K562 (cell line): ENCODE measurements around the gene RAB31. TPM values are rescaled to one million over a fixed set of nuclear protein-coding genes. Genes with fewer than 3 reads are reported as not detected.

Experiments used
- ATF6 ChIP-seq: sonication (generic); formaldehyde crosslinking; IDR thresholded peaks from 2 replicates; pipeline ENCODE4 v1.4.0; 2020; ENCODE audit warnings: mild to moderate bottlenecking, missing genetic modification reagents
- CBX1 ChIP-seq: sonication (generic); IDR thresholded peaks from 2 replicates; pipeline ENCODE4 v1.6.1; 2016; ENCODE audit warnings: antibody characterized with exemption, low read depth, mild to moderate bottlenecking
- FOXA1 ChIP-seq: fragments of 450-650 bp; IDR thresholded peaks from 2 replicates; pipeline ENCODE4 v1.6.1; 2016; ENCODE audit warnings: mild to moderate bottlenecking, borderline replicate concordance
- HDAC8 ChIP-seq: fragments of 450-650 bp; IDR thresholded peaks from 2 replicates; pipeline ENCODE4 v1.6.1; 2016; ENCODE audit warnings: mild to moderate bottlenecking, missing genetic modification characterization, moderate library complexity, missing compliant biosample characterization
- HDGF ChIP-seq: fragments of 450-650 bp; IDR thresholded peaks from 2 replicates; pipeline ENCODE4 v1.6.1; 2016
- KLF10 ChIP-seq: fragments of 250-450 bp; sonication (Bioruptor Pico); IDR thresholded peaks from 2 replicates; pipeline ENCODE4 v1.6.1; 2021; ENCODE audit warnings: matching md5 sums
- MAZ ChIP-seq, 2 experiments: fragments of 450-650 bp in 1 of 2; sonication (generic) in 1 of 2; formaldehyde crosslinking; IDR thresholded peaks in 1 of 2; conservative IDR thresholded peaks in 1 of 2; 2 replicates each; pipeline versions ENCODE4 v1.4.0 to v1.5.0; 2020; ENCODE audit warnings: mild to moderate bottlenecking in 1 of 2, missing genetic modification reagents in 1 of 2
- NFIC ChIP-seq: fragments of 450-650 bp; IDR thresholded peaks from 2 replicates; pipeline ENCODE4 v1.6.1; 2017; ENCODE audit warnings: mild to moderate bottlenecking, inconsistent platforms
- NR4A1 ChIP-seq, 2 experiments: fragments of 250-450 bp in 1 of 2; fragments of 450-650 bp in 1 of 2; sonication (Bioruptor Pico) in 1 of 2; IDR thresholded peaks; 2 replicates each; pipeline versions ENCODE4 v1.4.0 to v1.6.1; 2016 to 2020; ENCODE audit warnings: mild to moderate bottlenecking in 2 of 2, missing compliant biosample characterization in 1 of 2, missing genetic modification characterization in 1 of 2, moderate library complexity in 1 of 2
- POLR2G ChIP-seq: fragments of 200-400 bp; formaldehyde crosslinking; IDR thresholded peaks from 2 replicates; pipeline ENCODE4 v1.6.1; 2017; ENCODE audit warnings: low read depth, mild to moderate bottlenecking, antibody characterized with exemption, low read length, moderate library complexity
- PRMT5 ChIP-seq: sonication (generic); formaldehyde crosslinking; IDR thresholded peaks from 2 replicates; pipeline ENCODE4 v1.5.0; 2020; ENCODE audit warnings: missing genetic modification reagents
- RAD21 ChIP-seq, 2 experiments: fragments of 250-450 bp in 1 of 2; fragments of 450-650 bp in 1 of 2; sonication (Bioruptor Pico) in 1 of 2; formaldehyde crosslinking in 1 of 2; IDR thresholded peaks in 1 of 2; conservative IDR thresholded peaks in 1 of 2; 2 replicates each; pipeline versions ENCODE4 v1.4.0 to v1.8.0; 2020 to 2022; ENCODE audit warnings: mild to moderate bottlenecking in 2 of 2, moderate library complexity in 1 of 2
- RAD51 ChIP-seq: fragments of 450-650 bp; IDR thresholded peaks from 2 replicates; pipeline ENCODE4 v1.7.1; 2016; ENCODE audit warnings: low read depth, mild to moderate bottlenecking, borderline replicate concordance
- RB1 ChIP-seq: fragments of 450-650 bp; IDR thresholded peaks from 2 replicates; pipeline ENCODE4 v1.6.1; 2017; ENCODE audit warnings: low read depth, mild to moderate bottlenecking
- RBM22 ChIP-seq: fragments of 200-400 bp; formaldehyde crosslinking; IDR thresholded peaks from 2 replicates; pipeline ENCODE4 v1.6.1; 2018; ENCODE audit warnings: low read length, low read depth; ENCODE audit not compliant: poor library complexity, severe bottlenecking
- RCOR1 ChIP-seq, 2 experiments: IDR thresholded peaks; 2 replicates each; pipeline ENCODE4 v1.6.1; 2012; ENCODE audit warnings: low read depth in 2 of 2, low read length in 2 of 2, borderline replicate concordance in 1 of 2, improper control_type of control experiment in 1 of 2
- RUNX1 ChIP-seq: sonication (generic); IDR thresholded peaks from 2 replicates; pipeline ENCODE4 v1.6.1; 2016; ENCODE audit warnings: antibody characterized with exemption, low read depth
- SNIP1 ChIP-seq: fragments of 450-650 bp; IDR thresholded peaks from 2 replicates; pipeline ENCODE4 v1.7.1; 2017; ENCODE audit warnings: low read depth, mild to moderate bottlenecking
- THAP12 ChIP-seq: fragments of 250-450 bp; sonication (Bioruptor Pico); IDR thresholded peaks from 2 replicates; pipeline ENCODE4 v1.9.0; 2021; ENCODE audit warnings: mild to moderate bottlenecking, inconsistent platforms
- XRCC4 ChIP-seq: IDR thresholded peaks from one replicate; pipeline ENCODE4 v1.6.1; 2011; ENCODE audit not compliant: insufficient read depth, insufficient read length; ENCODE audit errors: extremely low read depth
- ZFP30 ChIP-seq: fragments of 250-450 bp; sonication (Bioruptor Pico); IDR thresholded peaks from 2 replicates; pipeline ENCODE4 v1.8.0; 2022; ENCODE audit warnings: moderate library complexity, mild to moderate bottlenecking, inconsistent platforms, borderline replicate concordance
- ZFP36 ChIP-seq: fragments of 150-350 bp; IDR thresholded peaks from 2 replicates; pipeline ENCODE4 v1.6.1; 2018; ENCODE audit warnings: low read length, low read depth; ENCODE audit not compliant: partially characterized antibody
- ZNF668 ChIP-seq: fragments of 250-450 bp; sonication (Bioruptor Pico); IDR thresholded peaks from 2 replicates; pipeline ENCODE4 v1.8.0; 2022; ENCODE audit warnings: mild to moderate bottlenecking, inconsistent platforms
- ZZZ3 ChIP-seq: fragments of 450-650 bp; IDR thresholded peaks from 2 replicates; pipeline ENCODE4 v1.6.1; 2016; ENCODE audit warnings: antibody characterized with exemption, mild to moderate bottlenecking, moderate library complexity
- polyA plus RNA-seq, 8 experiments: library from polyadenylated mRNA; depleted of rRNA in 4 of 8; stranded (reverse) in 5 of 8; unstranded in 3 of 8; fragments of >200 nt; fragmentation: Nextera tagmentation in 2 of 8; fragmentation: Illumina TruSeq in 1 of 8; extraction: Ambion mirVana in 2 of 8; extraction: Trizol in 1 of 8; gene quantifications; 2 replicates each; pipeline versions ENCODE4 v1.2.1 to v1.2.3, GENCODE V29; 2011 to 2014; ENCODE audit warnings: inconsistent platforms in 1 of 8, missing spikeins in 1 of 8
- total RNA-seq, 7 experiments: library from RNA; depleted of rRNA in 6 of 7; stranded (reverse); fragments of >200 nt in 6 of 7; fragmentation: Illumina TruSeq in 2 of 7; extraction: Trizol in 2 of 7; gene quantifications; 2 replicates each; pipeline versions ENCODE4 v1.2.1 to v1.2.3, GENCODE V29; 2011 to 2021; ENCODE audit warnings: low replicate concordance in 1 of 7

Gene RAB31
- total and polyA plus RNA-seq, 9 of the 15 experiments (the other 6 are each of a cell fraction or from before 2014, with no cell fraction given), result 20.7 to 70.4 (median 41.3) TPM

- TF ChIP-seq RAD51 (peak; percentile 18; the same call in 1 of the 2 replicates), SNIP1 (no peak), ZFP30 (CRISPR knock-in tag) (no peak), RCOR1 (IDR thresholded peaks at IDR 0.05; ENCODE audit: borderline replicate concordance in 1 of 2, low read depth in 2 of 2, low read length in 2 of 2) (no peak; a peak in 1 of 4 replicates), HDGF (no peak; the same call in 1 of the 2 replicates), ZZZ3 (no peak), RBM22 (no peak), RUNX1 (no peak; the same call in 1 of the 2 replicates), PRMT5 (CRISPR knock-in tag) (no peak), XRCC4 (no peak), RAD21 (CRISPR knock-in tag; conservative IDR thresholded peaks at IDR 0.05 in 1 of 2, IDR thresholded peaks at IDR 0.05 in 1 of 2) (peak in 1 of 2 experiments; percentile 31; a peak in 3 of 4 replicates), CBX1 (0 out of 2 replicates have a peak, but pooled peaks have one; percentile 28), HDAC8 (tag) (no peak), RB1 (no peak), POLR2G (no peak), NFIC (peak; percentile 21; the same call in 1 of the 2 replicates), THAP12 (CRISPR knock-in tag) (no peak), FOXA1 (no peak), ZNF668 (CRISPR knock-in tag) (peak; percentile 61; the same call in 1 of the 2 replicates), NR4A1 (CRISPR knock-in tag; IDR thresholded peaks at IDR 0.05) (no peak), NR4A1 (tag; IDR thresholded peaks at IDR 0.05) (peak; percentile 37; the same call in 1 of the 2 replicates), ATF6 (CRISPR knock-in tag) (no peak), KLF10 (CRISPR knock-in tag) (no peak), MAZ (CRISPR knock-in tag; conservative IDR thresholded peaks at IDR 0.05 in 1 of 2, IDR thresholded peaks at IDR 0.05 in 1 of 2) (peak in 1 of 2 experiments; percentile 55; a peak in 2 of 4 replicates), ZFP36 (peak; percentile 9)
Observed at GRCh38 chr18:9849407-9850283, 141.5 kb downstream of the RAB31 start (continued).
